Stimulated activated naive CD8-positive, alpha-beta T cell treated with anti-CD3 and anti-CD28 coated beads, Interleukin-15, amount 100 ng/mL, for 72 hours (primary cell): ENCODE measurements around the gene VEGFA.

Experiments
- ATAC-seq: fragments of 150-1000 bp; cut with Tn5 transposase; 2 replicates; pipeline ENCODE4 v1.10.0; 2021; ENCODE audit warnings: mild to moderate bottlenecking, moderate library complexity
- DNase-seq, 2 donors: peaks; one replicate each; pipeline ENCODE4 v3.0.0; 2021 to 2022
- H3K27ac Mint-ChIP-seq, 2 donors: one replicate each; pipeline ENCODE4 v1.8.0; 2022; ENCODE audit warnings: mild to moderate bottlenecking in 2 of 2, mixed read lengths in 2 of 2, moderate library complexity in 2 of 2
- H3K27me3 Mint-ChIP-seq: one replicate; pipeline ENCODE4 v1.8.0; 2022; ENCODE audit warnings: mixed read lengths
- H3K4me1 Mint-ChIP-seq: one replicate; pipeline ENCODE4 v1.8.0; 2022; ENCODE audit warnings: mild to moderate bottlenecking, mixed read lengths
- H3K4me3 Mint-ChIP-seq, 2 donors: one replicate each; pipeline ENCODE4 v1.8.0; 2022; ENCODE audit warnings: mild to moderate bottlenecking in 2 of 2, mixed read lengths in 2 of 2, moderate library complexity in 1 of 2
- H3K9me3 Mint-ChIP-seq, 2 donors: one replicate each; pipeline ENCODE4 v1.8.0; 2022; ENCODE audit warnings: mixed read lengths in 2 of 2

The VEGFA gene

DNA sequence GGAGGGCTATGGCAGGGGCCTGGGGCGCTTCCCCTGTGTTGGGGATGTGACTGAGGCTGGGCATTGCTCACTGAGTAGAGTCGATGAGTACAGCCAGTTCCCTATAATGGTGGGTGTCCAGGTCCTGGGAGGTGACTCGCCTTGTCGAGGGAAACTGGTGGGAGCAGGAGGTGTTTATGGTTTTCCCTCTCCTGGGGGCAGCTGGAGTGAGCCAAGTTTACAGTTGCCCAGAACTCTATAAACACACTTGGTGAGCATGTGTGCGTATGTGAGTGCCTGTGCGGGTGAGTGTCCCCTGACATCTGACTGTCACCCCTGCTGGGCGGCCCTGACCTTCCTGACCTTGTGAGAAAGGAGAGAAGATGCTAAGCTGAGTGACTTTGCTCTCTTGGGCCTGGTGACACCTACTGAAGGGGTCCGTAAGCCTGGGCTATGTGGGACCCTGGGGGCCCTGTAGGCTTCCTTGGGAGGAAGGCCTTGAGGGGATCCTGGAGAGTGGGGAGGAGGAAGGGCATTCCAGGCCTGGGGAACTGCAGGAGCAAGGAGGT is 65.9 kb downstream of the VEGFA start:
- Mint-ChIP-seq H3K9me3 (no peaks in the 10 kb centered on the region), H3K4me3 (no peak overlapping the region), H3K27me3 (peaks cover 10% of the 10 kb centered on the region), H3K27ac (peak overlapping the region in 1 of 2 donors; percentile 27), H3K4me1 (peaks cover 6% of the 10 kb centered on the region)
- DNase-seq (no peak), ATAC-seq (no peak)
